Naive thymus-derived CD4-positive, alpha-beta T cell (primary cell): ENCODE data around the gene CDH13. TPM values are rescaled to one million over a fixed set of nuclear protein-coding genes. Genes with fewer than 3 reads are reported as not detected.

ENCODE experiments used
- ATAC-seq: fragments of 150-1000 bp; cut with Tn5 transposase; 2 replicates; pipeline ENCODE4 v1.10.0; 2021; ENCODE audit warnings: mild to moderate bottlenecking, moderate library complexity
- CTCF ChIA-PET: fragments of 350-600 bp; sonication (Branson Sonifier 250); formaldehyde crosslinking; loops from one replicate; lab custom pipeline; 2021; ENCODE audit warnings: antibody characterized with exemption; lab: Charles Lee
- POLR2A ChIA-PET: fragments of 350-600 bp; sonication (Branson Sonifier 250); formaldehyde crosslinking; loops from one replicate; lab custom pipeline; 2021; ENCODE audit warnings: antibody characterized with exemption, inconsistent platforms; lab: Charles Lee
- DNase-seq, 9 donors: peaks; one replicate each; pipeline versions ENCODE4 v3.0.0 to v3.0.0-alpha.2; 2020 to 2022; ENCODE audit warnings: mixed read lengths in 1 of 9
- H3K27ac ChIP-seq: one replicate; pipeline ENCODE4 v1.7.0; 2013; ENCODE audit warnings: mild to moderate bottlenecking, low read depth, low read length, moderate library complexity
- H3K27me3 ChIP-seq, 2 donors: one replicate each; pipeline ENCODE4 v1.7.0; 2013; ENCODE audit warnings: low read length in 2 of 2, mild to moderate bottlenecking in 2 of 2, moderate library complexity in 2 of 2; ENCODE audit not compliant: control insufficient read depth in 2 of 2, insufficient read depth in 2 of 2
- H3K36me3 ChIP-seq, 3 experiments: 1 replicate in 2 of 3; 2 replicates in 1 of 3; pipeline ENCODE4 v1.7.0; 2013; ENCODE audit warnings: low read length in 3 of 3, mild to moderate bottlenecking in 3 of 3, moderate library complexity in 1 of 3; ENCODE audit not compliant: insufficient read depth in 3 of 3, control insufficient read depth in 2 of 3
- H3K4me1 ChIP-seq, 2 donors: one replicate each; pipeline ENCODE4 v1.7.0; 2013; ENCODE audit warnings: low read length in 2 of 2, mild to moderate bottlenecking in 2 of 2, moderate library complexity in 1 of 2; ENCODE audit not compliant: control insufficient read depth in 2 of 2, insufficient read depth in 2 of 2
- H3K4me3 ChIP-seq: 2 replicates; pipeline ENCODE4 v1.7.0; 2013; ENCODE audit warnings: mild to moderate bottlenecking, low read length
- H3K9me3 ChIP-seq, 3 experiments: 1 replicate in 2 of 3; 2 replicates in 1 of 3; pipeline ENCODE4 v1.7.0; 2013; ENCODE audit warnings: low read length in 3 of 3; ENCODE audit not compliant: control insufficient read depth in 2 of 3
- H3K27ac Mint-ChIP-seq, 9 donors: one replicate each; pipeline ENCODE4 v1.8.0; 2020 to 2022; ENCODE audit warnings: mixed read lengths in 9 of 9, mild to moderate bottlenecking in 8 of 9, moderate library complexity in 5 of 9, inconsistent platforms in 2 of 9
- H3K27me3 Mint-ChIP-seq, 5 donors: one replicate each; pipeline ENCODE4 v1.8.0; 2021 to 2022; ENCODE audit warnings: mixed read lengths in 5 of 5, mild to moderate bottlenecking in 1 of 5
- H3K36me3 Mint-ChIP-seq, 5 donors: one replicate each; pipeline ENCODE4 v1.8.0; 2020 to 2022; ENCODE audit warnings: mixed read lengths in 5 of 5, mild to moderate bottlenecking in 3 of 5, inconsistent platforms in 1 of 5
- H3K4me1 Mint-ChIP-seq, 7 donors: one replicate each; pipeline ENCODE4 v1.8.0; 2020 to 2022; ENCODE audit warnings: mixed read lengths in 7 of 7, mild to moderate bottlenecking in 3 of 7, inconsistent platforms in 1 of 7
- H3K4me3 Mint-ChIP-seq, 10 donors: one replicate each; pipeline ENCODE4 v1.8.0; 2020 to 2022; ENCODE audit warnings: mild to moderate bottlenecking in 10 of 10, mixed read lengths in 10 of 10, moderate library complexity in 6 of 10, inconsistent platforms in 2 of 10
- H3K9me3 Mint-ChIP-seq, 11 donors: one replicate each; pipeline ENCODE4 v1.8.0; 2020 to 2022; ENCODE audit warnings: mixed read lengths in 11 of 11, mild to moderate bottlenecking in 4 of 11, inconsistent platforms in 1 of 11, moderate library complexity in 1 of 11
- intact Hi-C, 2 donors: fragments of 100-400 bp; cut with micrococcal nuclease; formaldehyde crosslinking; loops; one replicate each; pipeline ENCODE4 v1.15.1; 2023
- polyA plus RNA-seq, 2 donors: library from polyadenylated mRNA; unstranded; fragments of 300-500 nt; fragmentation: Illumina TruSeq; gene quantifications; one replicate each; pipeline ENCODE4 v1.2.3, GENCODE V29; 2021
- total RNA-seq, 6 experiments: library from RNA in 5 of 6; stranded (reverse) in 5 of 6; gene quantifications; 1 replicate in 5 of 6; 2 replicates in 1 of 6; pipeline ENCODE4 v1.2.3 and lab custom pipeline; 2021 to 2026

The CDH13 gene
- total and polyA plus RNA-seq, 7 experiments from 2014 or later, result not detected

DNA sequence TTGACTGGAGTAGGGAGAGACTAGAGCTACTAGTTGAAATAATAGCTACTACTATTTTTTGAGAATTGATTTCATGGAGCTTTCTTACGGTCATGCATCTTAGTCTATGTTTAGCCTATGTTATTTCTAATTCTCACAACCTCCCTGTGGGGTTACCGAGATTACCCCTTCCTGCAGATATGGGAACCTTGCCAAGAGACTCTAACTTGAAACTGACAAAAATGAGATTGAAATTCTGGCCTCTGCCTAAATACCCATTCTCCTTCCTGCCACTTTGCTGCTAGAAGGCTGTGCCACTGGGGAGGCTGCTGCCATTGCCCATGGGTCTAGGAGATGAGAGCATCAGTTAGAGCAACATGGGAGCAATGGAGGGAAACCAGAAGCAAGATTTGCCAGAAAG, 410.3 kb downstream of the CDH13 start:
- Histone ChIP-seq H3K4me1 (no peaks in the 10 kb centered on the region), H3K9me3 (no peaks in the 10 kb centered on the region), H3K4me3 (no peak overlapping the region), H3K27ac (no peak overlapping the region), H3K27me3 (no peaks in the 10 kb centered on the region), H3K36me3 (no peaks in the 10 kb centered on the region)
- no peak for ATAC-seq
- ChIA-PET POLR2A (no interaction called here), CTCF (no interaction called here)
- Mint-ChIP-seq H3K36me3 (peaks cover 0 to 4% (median 0%) of the 10 kb centered on the region in 5 donors), H3K27me3 (peaks cover 0 to 22% (median 6%) of the 10 kb centered on the region in 5 donors), H3K4me3 (no peak overlapping the region), H3K9me3 (peaks cover 0 to 18% (median 2%) of the 10 kb centered on the region in 11 donors), H3K4me1 (no peaks in the 10 kb centered on the region), H3K27ac (no peak overlapping the region)
- intact Hi-C loops, result no loop called here
- DNase-seq, result no peak

DNA sequence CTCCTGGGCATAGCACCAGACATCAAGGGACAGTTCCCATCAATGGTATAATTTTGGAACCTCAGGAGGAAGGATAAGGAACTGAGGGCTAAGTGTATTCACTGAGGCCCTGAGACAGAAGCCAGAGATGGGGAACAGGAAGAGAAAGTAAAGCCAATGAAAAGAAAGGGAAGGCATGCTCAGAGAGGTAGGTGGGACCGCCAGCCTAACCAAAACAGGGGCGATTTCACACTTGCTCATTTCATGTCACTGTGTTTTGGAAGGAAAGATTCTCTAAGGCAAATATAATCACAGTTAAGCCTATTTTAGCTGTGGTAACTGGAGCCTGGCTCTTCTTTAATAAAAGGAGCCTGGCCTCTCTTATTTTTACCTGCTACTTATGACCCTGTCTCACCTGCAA, 411.1 kb downstream of the CDH13 start:
- H3K27me3 Mint-ChIP-seq, result peaks cover 0 to 22% (median 6%) of the 10 kb centered on the region in 5 donors
- H3K27ac Mint-ChIP-seq, result no peak overlapping the region
- H3K4me3 ChIP-seq, result no peak overlapping the region

DNA sequence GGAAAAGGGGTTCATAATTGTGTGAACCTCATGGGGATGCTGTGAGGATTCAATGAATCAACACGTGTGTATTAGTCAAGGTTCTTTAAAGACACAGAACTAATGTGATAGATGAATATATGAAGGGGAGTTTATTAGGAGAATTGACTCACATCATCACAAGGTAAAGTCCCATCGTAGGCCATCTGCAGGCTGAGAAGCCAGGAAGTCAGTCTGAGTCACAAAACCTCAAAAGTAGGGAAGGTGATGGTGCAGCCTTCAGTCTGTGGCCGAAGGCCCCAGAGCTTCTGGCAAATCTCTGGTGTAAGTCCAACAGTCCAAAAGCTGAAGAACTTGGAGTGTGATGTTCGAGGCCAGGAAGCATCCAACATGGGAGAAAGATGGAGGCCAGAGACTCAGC, 413.4 kb downstream of the CDH13 start:
- H3K4me1 ChIP-seq, result no peaks in the 10 kb centered on the region
- CTCF ChIA-PET, result no interaction called here
- H3K27me3 Mint-ChIP-seq, result peaks cover 0 to 22% (median 6%) of the 10 kb centered on the region in 5 donors
- no peak overlapping the region for H3K27ac ChIP-seq
- no peaks in the 10 kb centered on the region for H3K36me3 Mint-ChIP-seq
- no peak overlapping the region for H3K27ac Mint-ChIP-seq
- H3K36me3 ChIP-seq, result no peaks in the 10 kb centered on the region
- H3K9me3 Mint-ChIP-seq, result peaks cover 0 to 13% (median 0%) of the 10 kb centered on the region in 11 donors
- H3K27me3 ChIP-seq, result no peaks in the 10 kb centered on the region
- POLR2A ChIA-PET, result no interaction called here
- ATAC-seq (no peak), DNase-seq (no peak)
- H3K9me3 ChIP-seq, result no peaks in the 10 kb centered on the region
- intact Hi-C loops, result no loop called here
- no peak overlapping the region for H3K4me3 ChIP-seq
- H3K4me1 Mint-ChIP-seq, result no peaks in the 10 kb centered on the region
- H3K4me3 Mint-ChIP-seq, result no peak overlapping the region

More for the DNA sequence above, 411.1 kb downstream of the CDH13 start:
- Mint-ChIP-seq H3K4me3 (no peak overlapping the region), H3K4me1 (no peaks in the 10 kb centered on the region), H3K36me3 (peaks cover 0 to 4% (median 0%) of the 10 kb centered on the region in 5 donors), H3K9me3 (peaks cover 0 to 18% (median 2%) of the 10 kb centered on the region in 11 donors)
- intact Hi-C loops, result no loop called here
- CTCF ChIA-PET, result no interaction called here
- H3K27me3 ChIP-seq, result no peaks in the 10 kb centered on the region
- DNase-seq (no peak), ATAC-seq (no peak)
- H3K27ac ChIP-seq, result no peak overlapping the region
- no peaks in the 10 kb centered on the region for H3K9me3 ChIP-seq
- H3K36me3 ChIP-seq, result no peaks in the 10 kb centered on the region
- no peaks in the 10 kb centered on the region for H3K4me1 ChIP-seq
- POLR2A ChIA-PET, result no interaction called here

DNA sequence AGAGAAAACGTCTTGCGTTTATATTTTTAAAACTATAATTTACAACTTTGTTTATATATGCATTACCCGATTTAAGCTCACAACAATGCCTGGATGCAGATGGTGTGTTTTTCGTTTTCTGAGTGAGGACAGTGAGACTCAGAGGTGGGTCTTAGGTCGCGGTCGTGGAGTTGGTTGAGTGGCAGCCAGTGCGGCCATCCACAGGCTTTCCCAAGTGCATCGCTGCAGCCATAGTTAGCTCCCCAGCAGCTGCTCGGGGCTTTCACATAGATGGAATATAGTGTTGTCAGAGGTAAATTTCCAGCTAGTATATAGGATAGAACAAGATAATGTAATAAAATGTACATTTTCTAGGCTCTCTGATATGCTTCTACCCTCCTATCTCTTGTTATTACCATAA, 417.8 kb downstream of the CDH13 start:
- DNase-seq (no peak), ATAC-seq (no peak)
- Histone ChIP-seq H3K27ac (no peak overlapping the region), H3K27me3 (no peaks in the 10 kb centered on the region), H3K4me1 (no peaks in the 10 kb centered on the region), H3K36me3 (no peaks in the 10 kb centered on the region), H3K9me3 (no peaks in the 10 kb centered on the region), H3K4me3 (no peak overlapping the region)
- Mint-ChIP-seq H3K4me1 (peaks cover 0 to 1% (median 0%) of the 10 kb centered on the region in 7 donors), H3K9me3 (peaks cover 0 to 4% (median 0%) of the 10 kb centered on the region in 11 donors), H3K36me3 (no peaks in the 10 kb centered on the region), H3K4me3 (no peak overlapping the region), H3K27me3 (peaks cover 0 to 12% (median 0%) of the 10 kb centered on the region in 5 donors), H3K27ac (no peak overlapping the region)
- intact Hi-C loops, result no loop called here
- POLR2A ChIA-PET, result no interaction called here
- CTCF ChIA-PET, result no interaction called here

DNA sequence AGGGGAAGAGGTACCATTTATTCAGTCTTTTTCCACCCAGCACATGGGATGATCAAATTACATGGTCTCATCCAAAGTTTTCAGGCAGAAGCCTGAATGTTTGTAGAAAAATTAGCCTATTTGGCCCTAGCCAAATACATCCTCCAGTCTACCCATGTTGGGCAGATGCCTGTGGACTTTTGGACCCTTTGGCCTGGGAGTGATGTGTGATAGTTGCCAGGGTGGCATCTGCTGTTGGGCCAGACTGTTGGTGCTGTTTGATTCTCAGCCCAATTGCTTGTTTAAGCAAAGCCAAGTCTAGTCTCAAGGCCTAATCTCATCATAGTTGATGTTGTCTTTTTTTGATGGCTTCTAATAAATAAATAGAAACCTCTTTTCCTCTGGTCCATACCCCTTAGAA, 419.0 kb downstream of the CDH13 start:
- peaks cover 0 to 10% (median 4%) of the 10 kb centered on the region in 11 donors for H3K9me3 Mint-ChIP-seq
- no peak overlapping the region for H3K4me3 Mint-ChIP-seq
- peaks cover 0 to 1% (median 0%) of the 10 kb centered on the region in 7 donors for H3K4me1 Mint-ChIP-seq
- Histone ChIP-seq H3K36me3 (no peaks in the 10 kb centered on the region), H3K4me3 (no peak overlapping the region), H3K27me3 (no peaks in the 10 kb centered on the region), H3K27ac (no peak overlapping the region), H3K9me3 (no peaks in the 10 kb centered on the region), H3K4me1 (no peaks in the 10 kb centered on the region)
- no peak for ATAC-seq
- H3K27ac Mint-ChIP-seq, result no peak overlapping the region
- ChIA-PET POLR2A (no interaction called here), CTCF (no interaction called here)
- intact Hi-C loops, result no loop called here
- no peaks in the 10 kb centered on the region for H3K36me3 Mint-ChIP-seq
- peaks cover 0 to 12% (median 3%) of the 10 kb centered on the region in 5 donors for H3K27me3 Mint-ChIP-seq
- DNase-seq, result no peak

DNA sequence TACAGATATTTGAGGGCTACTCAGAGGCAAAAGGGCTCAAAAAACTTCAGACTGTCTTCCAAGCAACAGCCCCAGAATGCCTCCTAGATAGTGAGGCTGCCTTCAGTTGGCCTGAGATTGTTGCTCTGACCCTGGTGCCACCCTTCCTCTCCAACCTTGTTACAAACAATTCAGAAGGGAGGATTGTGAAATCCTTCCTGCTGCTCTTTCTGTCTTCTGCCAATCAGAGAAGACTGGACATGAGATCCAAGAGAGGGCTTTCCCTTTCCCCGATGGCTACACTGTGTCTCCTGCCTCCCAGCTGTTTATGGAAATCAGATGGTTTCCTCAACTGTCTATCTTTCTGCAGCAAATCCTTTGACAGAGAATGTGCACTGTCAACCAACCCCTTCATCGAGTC, 419.9 kb downstream of the CDH13 start:
- H3K27me3 Mint-ChIP-seq, result peaks cover 0 to 12% (median 7%) of the 10 kb centered on the region in 5 donors
- H3K4me3 Mint-ChIP-seq, result no peak overlapping the region
- ChIA-PET POLR2A (interaction anchor here (0.7 kb wide), 1 partner anchor 41 kb away, joined by 3 read pairs; no protein-coding TSS in a partner anchor), CTCF (no interaction called here)
- ATAC-seq, result no peak
- peaks cover 0 to 1% (median 0%) of the 10 kb centered on the region in 7 donors for H3K4me1 Mint-ChIP-seq
- Histone ChIP-seq H3K4me1 (no peaks in the 10 kb centered on the region), H3K9me3 (no peaks in the 10 kb centered on the region), H3K27ac (no peak overlapping the region), H3K27me3 (no peaks in the 10 kb centered on the region), H3K4me3 (no peak overlapping the region), H3K36me3 (no peaks in the 10 kb centered on the region)
- intact Hi-C loops, result no loop called here
- DNase-seq, result no peak
- H3K36me3 Mint-ChIP-seq, result no peaks in the 10 kb centered on the region
- peaks cover 0 to 14% (median 6%) of the 10 kb centered on the region in 11 donors for H3K9me3 Mint-ChIP-seq
- H3K27ac Mint-ChIP-seq, result no peak overlapping the region

DNA sequence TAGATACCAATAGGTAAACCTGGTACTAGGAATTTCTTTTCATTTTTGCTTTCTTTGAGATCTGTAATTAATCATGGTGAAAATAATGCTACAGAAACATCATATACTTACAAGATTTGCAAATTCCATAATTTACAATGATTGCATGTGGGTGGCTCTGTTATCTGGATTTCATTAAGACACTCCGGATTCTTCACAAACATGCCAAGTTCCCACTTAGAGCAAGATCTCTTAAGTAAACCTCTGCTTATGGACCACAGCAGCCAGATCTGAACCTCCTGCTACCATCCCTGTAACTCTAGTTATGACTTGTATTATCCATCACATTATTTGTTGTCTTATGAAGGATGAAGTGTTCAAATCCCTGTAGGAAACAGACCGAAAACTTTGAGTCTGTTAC, 424.7 kb downstream of the CDH13 start:
- ATAC-seq, result no peak
- Histone ChIP-seq H3K36me3 (no peaks in the 10 kb centered on the region), H3K27me3 (no peaks in the 10 kb centered on the region), H3K4me1 (no peaks in the 10 kb centered on the region), H3K9me3 (no peaks in the 10 kb centered on the region), H3K4me3 (no peak overlapping the region), H3K27ac (no peak overlapping the region)
- Mint-ChIP-seq H3K27ac (no peak overlapping the region), H3K4me3 (no peak overlapping the region), H3K9me3 (peaks cover 0 to 14% (median 6%) of the 10 kb centered on the region in 11 donors), H3K27me3 (peaks cover 0 to 13% (median 7%) of the 10 kb centered on the region in 5 donors), H3K4me1 (peaks cover 0 to 1% (median 0%) of the 10 kb centered on the region in 7 donors), H3K36me3 (no peaks in the 10 kb centered on the region)
- POLR2A ChIA-PET, result no interaction called here
- CTCF ChIA-PET, result no interaction called here
- no peak for DNase-seq
- intact Hi-C loops, result no loop called here
